WTC11 (cell line): ENCODE data around the gene SNRPA1. TPM values are rescaled to one million over a fixed set of nuclear protein-coding genes. Genes with fewer than 3 reads are reported as not detected.

Source experiments
- ATAC-seq: fragments of 200-7000 bp; cut with Tn5 transposase; 2 replicates; pipeline ENCODE4 v1.10.0; 2021; ENCODE audit warnings: mild to moderate bottlenecking, moderate library complexity
- CTCF ChIA-PET: fragments of 300-600 bp; sonication (Branson Sonifier 250); formaldehyde crosslinking; loops from one replicate; lab custom pipeline; 2021; ENCODE audit warnings: antibody characterized with exemption; lab: Charles Lee
- POLR2A ChIA-PET: fragments of 350-600 bp; sonication (Branson Sonifier 250); formaldehyde crosslinking; loops from one replicate; lab custom pipeline; 2021; ENCODE audit warnings: antibody characterized with exemption; lab: Charles Lee
- DNase-seq: peaks from one replicate; pipeline ENCODE4 v3.0.0; 2021; ENCODE audit warnings: low spot score
- H3K27ac Mint-ChIP-seq: 2 replicates; pipeline ENCODE4 v1.8.0; 2021; ENCODE audit warnings: mixed read lengths
- H3K27me3 Mint-ChIP-seq: 2 replicates; pipeline ENCODE4 v1.8.0; 2021; ENCODE audit warnings: low read depth, mild to moderate bottlenecking, moderate library complexity, mixed read lengths
- H3K36me3 Mint-ChIP-seq: 2 replicates; pipeline ENCODE4 v1.8.0; 2021; ENCODE audit warnings: mixed read lengths
- H3K4me1 Mint-ChIP-seq: 2 replicates; pipeline ENCODE4 v1.8.0; 2022; ENCODE audit warnings: mixed read lengths
- H3K4me3 Mint-ChIP-seq: 2 replicates; pipeline ENCODE4 v1.8.0; 2021; ENCODE audit warnings: mild to moderate bottlenecking, moderate library complexity, mixed read lengths
- H3K9me3 Mint-ChIP-seq: 2 replicates; pipeline ENCODE4 v1.8.0; 2021; ENCODE audit warnings: mixed read lengths
- NR2C2 ChIP-seq: sonication (generic); formaldehyde crosslinking; IDR thresholded peaks from 2 replicates; pipeline ENCODE4 v1.8.0; 2022; ENCODE audit warnings: mild to moderate bottlenecking, missing genetic modification reagents
- NR3C1 ChIP-seq: sonication (generic); formaldehyde crosslinking; conservative IDR thresholded peaks from 2 replicates; pipeline ENCODE4 v1.8.1; 2023; ENCODE audit warnings: low read depth, mild to moderate bottlenecking, missing genetic modification reagents
- PRRX2 ChIP-seq: fragments of 250-450 bp; sonication (Bioruptor Pico); IDR thresholded peaks from 2 replicates; pipeline ENCODE4 v1.8.0; 2021; ENCODE audit warnings: mild to moderate bottlenecking
- RELA ChIP-seq: sonication (generic); formaldehyde crosslinking; IDR thresholded peaks from 2 replicates; pipeline ENCODE4 v1.8.1; 2022; ENCODE audit warnings: missing genetic modification reagents, mild to moderate bottlenecking, borderline replicate concordance
- TCF7 ChIP-seq: sonication (generic); formaldehyde crosslinking; IDR thresholded peaks from 2 replicates; pipeline ENCODE4 v1.8.0; 2022; ENCODE audit warnings: mild to moderate bottlenecking, low read depth, missing genetic modification reagents, moderate library complexity
- TEAD1 ChIP-seq: sonication (generic); formaldehyde crosslinking; IDR thresholded peaks from 2 replicates; pipeline ENCODE4 v1.8.0; 2022; ENCODE audit warnings: mild to moderate bottlenecking, missing genetic modification reagents
- TEAD4 ChIP-seq: sonication (generic); formaldehyde crosslinking; IDR thresholded peaks from 2 replicates; pipeline ENCODE4 v1.8.0; 2022; ENCODE audit warnings: mild to moderate bottlenecking, missing genetic modification reagents
- ZNF121 ChIP-seq: sonication (generic); formaldehyde crosslinking; IDR thresholded peaks from 2 replicates; pipeline ENCODE4 v1.8.0; 2023; ENCODE audit warnings: missing genetic modification reagents
- ZNF396 ChIP-seq: fragments of 250-450 bp; sonication (Bioruptor Pico); IDR thresholded peaks from 2 replicates; pipeline ENCODE4 v1.8.0; 2021; ENCODE audit warnings: mild to moderate bottlenecking, moderate library complexity, borderline replicate concordance
- ZNF416 ChIP-seq: fragments of 250-450 bp; sonication (Bioruptor Pico); IDR thresholded peaks from 2 replicates; pipeline ENCODE4 v1.9.0; 2021; ENCODE audit warnings: mild to moderate bottlenecking, inconsistent platforms
- total RNA-seq: library from RNA; stranded (reverse); gene quantifications from 3 replicates; pipeline ENCODE4 v1.2.3, GENCODE V29; 2021
- TF ChIP-seq, protein P1 (sequence below): sonication (generic); formaldehyde crosslinking; IDR thresholded peaks from 2 replicates; pipeline ENCODE4 v1.8.1; 2022; ENCODE audit warnings: missing genetic modification reagents, borderline replicate concordance
- TF ChIP-seq, protein P2 (sequence below): sonication (generic); formaldehyde crosslinking; IDR thresholded peaks from 2 replicates; pipeline ENCODE4 v1.8.0; 2022; ENCODE audit warnings: mild to moderate bottlenecking, missing genetic modification reagents
- TF ChIP-seq, protein P3 (sequence below): fragments of 250-450 bp; sonication (Bioruptor Pico); IDR thresholded peaks from 2 replicates; pipeline ENCODE4 v1.9.0; 2021; ENCODE audit warnings: mild to moderate bottlenecking
- TF ChIP-seq, protein P4 (sequence below): sonication (generic); formaldehyde crosslinking; conservative IDR thresholded peaks from 2 replicates; pipeline ENCODE4 v1.8.1; 2022; ENCODE audit warnings: mild to moderate bottlenecking, missing genetic modification reagents
- TF ChIP-seq, protein P5 (sequence below): sonication (generic); formaldehyde crosslinking; IDR thresholded peaks from 2 replicates; pipeline ENCODE4 v1.8.0; 2022; ENCODE audit warnings: mild to moderate bottlenecking, missing genetic modification reagents
- TF ChIP-seq, protein P6 (sequence below): sonication (generic); formaldehyde crosslinking; IDR thresholded peaks from 2 replicates; pipeline ENCODE4 v1.8.0; 2022; ENCODE audit warnings: mild to moderate bottlenecking, missing genetic modification reagents
- TF ChIP-seq, protein P7 (sequence below): sonication (generic); formaldehyde crosslinking; IDR thresholded peaks from 2 replicates; pipeline ENCODE4 v1.8.1; 2022; ENCODE audit warnings: low read depth, missing genetic modification reagents, borderline replicate concordance
- TF ChIP-seq, protein P8 (sequence below): fragments of 250-450 bp; sonication (Bioruptor Pico); IDR thresholded peaks from 2 replicates; pipeline ENCODE4 v1.9.0; 2021; ENCODE audit warnings: moderate library complexity, mild to moderate bottlenecking, inconsistent platforms, borderline replicate concordance
- TF ChIP-seq, protein P9 (sequence below): fragments of 250-450 bp; sonication (Bioruptor Pico); IDR thresholded peaks from 2 replicates; pipeline ENCODE4 v1.9.0; 2021; ENCODE audit warnings: mild to moderate bottlenecking, borderline replicate concordance

The SNRPA1 gene
- total RNA-seq, 1 experiment from 2014 or later = 170 TPM

DNA sequence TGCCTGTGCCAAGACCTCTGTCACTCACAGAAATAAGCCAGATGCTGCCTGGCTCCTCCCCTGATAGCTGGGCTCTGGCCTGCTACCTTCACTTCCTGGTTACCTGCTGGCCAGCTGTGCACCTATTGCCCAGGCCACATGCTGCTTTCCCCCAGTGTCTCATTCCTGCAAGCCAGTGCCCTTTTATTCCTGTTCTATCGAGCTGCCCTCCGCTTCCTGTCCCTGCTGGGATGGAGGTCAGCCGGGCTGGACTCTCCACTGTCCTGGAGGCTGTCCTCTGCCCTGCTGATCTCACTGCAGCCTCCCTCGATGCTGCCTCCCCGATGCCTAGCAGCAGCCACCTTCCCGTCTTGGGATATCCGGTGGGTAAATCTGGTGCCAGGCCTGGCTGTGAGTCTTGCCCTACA lies 37.0 kb upstream of the SNRPA1 start (continued):
- TF ChIP-seq, protein P1, sequence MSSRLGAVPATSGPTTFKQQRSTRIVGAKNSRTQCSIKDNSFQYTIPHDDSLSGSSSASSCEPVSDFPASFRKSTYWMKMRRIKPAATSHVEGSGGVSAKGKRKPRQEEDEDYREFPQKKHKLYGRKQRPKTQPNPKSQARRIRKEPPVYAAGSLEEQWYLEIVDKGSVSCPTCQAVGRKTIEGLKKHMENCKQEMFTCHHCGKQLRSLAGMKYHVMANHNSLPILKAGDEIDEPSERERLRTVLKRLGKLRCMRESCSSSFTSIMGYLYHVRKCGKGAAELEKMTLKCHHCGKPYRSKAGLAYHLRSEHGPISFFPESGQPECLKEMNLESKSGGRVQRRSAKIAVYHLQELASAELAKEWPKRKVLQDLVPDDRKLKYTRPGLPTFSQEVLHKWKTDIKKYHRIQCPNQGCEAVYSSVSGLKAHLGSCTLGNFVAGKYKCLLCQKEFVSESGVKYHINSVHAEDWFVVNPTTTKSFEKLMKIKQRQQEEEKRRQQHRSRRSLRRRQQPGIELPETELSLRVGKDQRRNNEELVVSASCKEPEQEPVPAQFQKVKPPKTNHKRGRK (CRISPR knock-in tag) = no peak
- TF ChIP-seq NR2C2 (CRISPR knock-in tag) = no peak
- TF ChIP-seq, protein P2, sequence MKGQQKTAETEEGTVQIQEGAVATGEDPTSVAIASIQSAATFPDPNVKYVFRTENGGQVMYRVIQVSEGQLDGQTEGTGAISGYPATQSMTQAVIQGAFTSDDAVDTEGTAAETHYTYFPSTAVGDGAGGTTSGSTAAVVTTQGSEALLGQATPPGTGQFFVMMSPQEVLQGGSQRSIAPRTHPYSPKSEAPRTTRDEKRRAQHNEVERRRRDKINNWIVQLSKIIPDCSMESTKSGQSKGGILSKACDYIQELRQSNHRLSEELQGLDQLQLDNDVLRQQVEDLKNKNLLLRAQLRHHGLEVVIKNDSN (CRISPR knock-in tag) = no peak
- TF ChIP-seq, protein P3, sequence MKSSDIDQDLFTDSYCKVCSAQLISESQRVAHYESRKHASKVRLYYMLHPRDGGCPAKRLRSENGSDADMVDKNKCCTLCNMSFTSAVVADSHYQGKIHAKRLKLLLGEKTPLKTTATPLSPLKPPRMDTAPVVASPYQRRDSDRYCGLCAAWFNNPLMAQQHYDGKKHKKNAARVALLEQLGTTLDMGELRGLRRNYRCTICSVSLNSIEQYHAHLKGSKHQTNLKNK (CRISPR knock-in tag) = no peak
- no peak for TF ChIP-seq NR3C1 (CRISPR knock-in tag)
- no peak for TF ChIP-seq TEAD1 (CRISPR knock-in tag)
- TF ChIP-seq, all 79 proteins: peak for 0

DNA sequence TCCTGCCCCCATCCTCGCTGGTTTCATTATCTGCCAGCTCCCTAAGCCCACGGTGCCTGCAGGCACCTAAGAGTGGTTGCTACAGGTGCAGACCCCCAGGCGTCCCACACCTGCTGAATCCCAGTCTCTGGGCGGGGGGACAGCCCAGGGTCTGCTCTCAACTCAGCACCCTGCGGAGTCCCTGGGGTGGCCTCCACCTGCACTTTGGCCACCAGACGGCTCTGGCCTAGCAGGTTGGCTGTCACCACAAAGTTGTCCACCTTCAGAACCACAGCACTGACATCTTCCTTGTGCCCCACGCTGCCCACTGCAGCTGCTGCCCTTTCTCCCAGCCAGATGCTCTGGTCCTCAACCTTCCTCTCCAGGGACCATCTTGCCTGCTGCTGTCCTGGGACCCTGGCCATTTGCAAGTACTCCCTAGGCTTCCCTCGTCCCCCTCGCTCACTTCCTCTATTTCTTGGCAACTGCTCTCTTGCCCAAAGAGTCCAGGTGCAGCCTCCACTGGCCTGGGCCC lies 34.9 kb upstream of the SNRPA1 start:
- H3K4me3 Mint-ChIP-seq = no peak overlapping the region
- no peaks in the 10 kb centered on the region for H3K4me1 Mint-ChIP-seq
- no peak overlapping the region for H3K27ac Mint-ChIP-seq
- peaks cover 6% of the 10 kb centered on the region; the same call in 1 of the 2 replicates for H3K36me3 Mint-ChIP-seq
- DNase-seq = no peak
- POLR2A ChIA-PET = no interaction called here
- CTCF ChIA-PET = no interaction called here
- H3K27me3 Mint-ChIP-seq = peaks cover 34% of the 10 kb centered on the region
- H3K9me3 Mint-ChIP-seq = peaks cover 12% of the 10 kb centered on the region
- ATAC-seq = no peak
- TF ChIP-seq, protein P4, sequence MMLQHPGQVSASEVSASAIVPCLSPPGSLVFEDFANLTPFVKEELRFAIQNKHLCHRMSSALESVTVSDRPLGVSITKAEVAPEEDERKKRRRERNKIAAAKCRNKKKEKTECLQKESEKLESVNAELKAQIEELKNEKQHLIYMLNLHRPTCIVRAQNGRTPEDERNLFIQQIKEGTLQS (CRISPR knock-in tag) = no peak
- TF ChIP-seq, protein P5, sequence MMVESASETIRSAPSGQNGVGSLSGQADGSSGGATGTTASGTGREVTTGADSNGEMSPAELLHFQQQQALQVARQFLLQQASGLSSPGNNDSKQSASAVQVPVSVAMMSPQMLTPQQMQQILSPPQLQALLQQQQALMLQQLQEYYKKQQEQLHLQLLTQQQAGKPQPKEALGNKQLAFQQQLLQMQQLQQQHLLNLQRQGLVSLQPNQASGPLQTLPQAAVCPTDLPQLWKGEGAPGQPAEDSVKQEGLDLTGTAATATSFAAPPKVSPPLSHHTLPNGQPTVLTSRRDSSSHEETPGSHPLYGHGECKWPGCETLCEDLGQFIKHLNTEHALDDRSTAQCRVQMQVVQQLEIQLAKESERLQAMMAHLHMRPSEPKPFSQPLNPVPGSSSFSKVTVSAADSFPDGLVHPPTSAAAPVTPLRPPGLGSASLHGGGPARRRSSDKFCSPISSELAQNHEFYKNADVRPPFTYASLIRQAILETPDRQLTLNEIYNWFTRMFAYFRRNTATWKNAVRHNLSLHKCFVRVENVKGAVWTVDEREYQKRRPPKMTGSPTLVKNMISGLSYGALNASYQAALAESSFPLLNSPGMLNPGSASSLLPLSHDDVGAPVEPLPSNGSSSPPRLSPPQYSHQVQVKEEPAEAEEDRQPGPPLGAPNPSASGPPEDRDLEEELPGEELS (CRISPR knock-in tag) = no peak
- TF ChIP-seq ZNF396 (CRISPR knock-in tag) (no peak), TEAD4 (CRISPR knock-in tag) (no peak), ZNF121 (CRISPR knock-in tag) (no peak), PRRX2 (CRISPR knock-in tag) (no peak), TCF7 (CRISPR knock-in tag) (no peak), RELA (no peak), ZNF416 (CRISPR knock-in tag) (no peak)
- TF ChIP-seq, protein P6, sequence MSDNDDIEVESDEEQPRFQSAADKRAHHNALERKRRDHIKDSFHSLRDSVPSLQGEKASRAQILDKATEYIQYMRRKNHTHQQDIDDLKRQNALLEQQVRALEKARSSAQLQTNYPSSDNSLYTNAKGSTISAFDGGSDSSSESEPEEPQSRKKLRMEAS (CRISPR knock-in tag) = no peak
- TF ChIP-seq, protein P7, sequence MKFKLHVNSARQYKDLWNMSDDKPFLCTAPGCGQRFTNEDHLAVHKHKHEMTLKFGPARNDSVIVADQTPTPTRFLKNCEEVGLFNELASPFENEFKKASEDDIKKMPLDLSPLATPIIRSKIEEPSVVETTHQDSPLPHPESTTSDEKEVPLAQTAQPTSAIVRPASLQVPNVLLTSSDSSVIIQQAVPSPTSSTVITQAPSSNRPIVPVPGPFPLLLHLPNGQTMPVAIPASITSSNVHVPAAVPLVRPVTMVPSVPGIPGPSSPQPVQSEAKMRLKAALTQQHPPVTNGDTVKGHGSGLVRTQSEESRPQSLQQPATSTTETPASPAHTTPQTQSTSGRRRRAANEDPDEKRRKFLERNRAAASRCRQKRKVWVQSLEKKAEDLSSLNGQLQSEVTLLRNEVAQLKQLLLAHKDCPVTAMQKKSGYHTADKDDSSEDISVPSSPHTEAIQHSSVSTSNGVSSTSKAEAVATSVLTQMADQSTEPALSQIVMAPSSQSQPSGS (CRISPR knock-in tag) = no peak
- TF ChIP-seq, protein P8, sequence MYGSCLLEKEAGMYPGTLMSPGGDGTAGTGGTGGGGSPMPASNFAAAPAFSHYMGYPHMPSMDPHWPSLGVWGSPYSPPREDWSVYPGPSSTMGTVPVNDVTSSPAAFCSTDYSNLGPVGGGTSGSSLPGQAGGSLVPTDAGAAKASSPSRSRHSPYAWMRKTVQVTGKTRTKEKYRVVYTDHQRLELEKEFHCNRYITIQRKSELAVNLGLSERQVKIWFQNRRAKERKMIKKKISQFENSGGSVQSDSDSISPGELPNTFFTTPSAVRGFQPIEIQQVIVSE (CRISPR knock-in tag) = no peak
- TF ChIP-seq, protein P9, sequence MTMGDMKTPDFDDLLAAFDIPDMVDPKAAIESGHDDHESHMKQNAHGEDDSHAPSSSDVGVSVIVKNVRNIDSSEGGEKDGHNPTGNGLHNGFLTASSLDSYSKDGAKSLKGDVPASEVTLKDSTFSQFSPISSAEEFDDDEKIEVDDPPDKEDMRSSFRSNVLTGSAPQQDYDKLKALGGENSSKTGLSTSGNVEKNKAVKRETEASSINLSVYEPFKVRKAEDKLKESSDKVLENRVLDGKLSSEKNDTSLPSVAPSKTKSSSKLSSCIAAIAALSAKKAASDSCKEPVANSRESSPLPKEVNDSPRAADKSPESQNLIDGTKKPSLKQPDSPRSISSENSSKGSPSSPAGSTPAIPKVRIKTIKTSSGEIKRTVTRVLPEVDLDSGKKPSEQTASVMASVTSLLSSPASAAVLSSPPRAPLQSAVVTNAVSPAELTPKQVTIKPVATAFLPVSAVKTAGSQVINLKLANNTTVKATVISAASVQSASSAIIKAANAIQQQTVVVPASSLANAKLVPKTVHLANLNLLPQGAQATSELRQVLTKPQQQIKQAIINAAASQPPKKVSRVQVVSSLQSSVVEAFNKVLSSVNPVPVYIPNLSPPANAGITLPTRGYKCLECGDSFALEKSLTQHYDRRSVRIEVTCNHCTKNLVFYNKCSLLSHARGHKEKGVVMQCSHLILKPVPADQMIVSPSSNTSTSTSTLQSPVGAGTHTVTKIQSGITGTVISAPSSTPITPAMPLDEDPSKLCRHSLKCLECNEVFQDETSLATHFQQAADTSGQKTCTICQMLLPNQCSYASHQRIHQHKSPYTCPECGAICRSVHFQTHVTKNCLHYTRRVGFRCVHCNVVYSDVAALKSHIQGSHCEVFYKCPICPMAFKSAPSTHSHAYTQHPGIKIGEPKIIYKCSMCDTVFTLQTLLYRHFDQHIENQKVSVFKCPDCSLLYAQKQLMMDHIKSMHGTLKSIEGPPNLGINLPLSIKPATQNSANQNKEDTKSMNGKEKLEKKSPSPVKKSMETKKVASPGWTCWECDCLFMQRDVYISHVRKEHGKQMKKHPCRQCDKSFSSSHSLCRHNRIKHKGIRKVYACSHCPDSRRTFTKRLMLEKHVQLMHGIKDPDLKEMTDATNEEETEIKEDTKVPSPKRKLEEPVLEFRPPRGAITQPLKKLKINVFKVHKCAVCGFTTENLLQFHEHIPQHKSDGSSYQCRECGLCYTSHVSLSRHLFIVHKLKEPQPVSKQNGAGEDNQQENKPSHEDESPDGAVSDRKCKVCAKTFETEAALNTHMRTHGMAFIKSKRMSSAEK (CRISPR knock-in tag) = no peak
- TF ChIP-seq, protein P3 (CRISPR knock-in tag) = no peak
